GM18868 (cell line): Measurements from ENCODE around the gene ALG1.
A peak's percentile ranks its signal among the peaks of the same experiment; 100 is the strongest.

Source experiments
- ATAC-seq: cut with Tn5 transposase; IDR thresholded peaks from one replicate; pipeline ENCODE4 v1.9.1; 2021; ENCODE audit warnings: mild to moderate bottlenecking, moderate library complexity; ENCODE audit not compliant: unreplicated experiment

Gene ALG1, protein sequence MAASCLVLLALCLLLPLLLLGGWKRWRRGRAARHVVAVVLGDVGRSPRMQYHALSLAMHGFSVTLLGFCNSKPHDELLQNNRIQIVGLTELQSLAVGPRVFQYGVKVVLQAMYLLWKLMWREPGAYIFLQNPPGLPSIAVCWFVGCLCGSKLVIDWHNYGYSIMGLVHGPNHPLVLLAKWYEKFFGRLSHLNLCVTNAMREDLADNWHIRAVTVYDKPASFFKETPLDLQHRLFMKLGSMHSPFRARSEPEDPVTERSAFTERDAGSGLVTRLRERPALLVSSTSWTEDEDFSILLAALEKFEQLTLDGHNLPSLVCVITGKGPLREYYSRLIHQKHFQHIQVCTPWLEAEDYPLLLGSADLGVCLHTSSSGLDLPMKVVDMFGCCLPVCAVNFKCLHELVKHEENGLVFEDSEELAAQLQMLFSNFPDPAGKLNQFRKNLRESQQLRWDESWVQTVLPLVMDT

DNA sequence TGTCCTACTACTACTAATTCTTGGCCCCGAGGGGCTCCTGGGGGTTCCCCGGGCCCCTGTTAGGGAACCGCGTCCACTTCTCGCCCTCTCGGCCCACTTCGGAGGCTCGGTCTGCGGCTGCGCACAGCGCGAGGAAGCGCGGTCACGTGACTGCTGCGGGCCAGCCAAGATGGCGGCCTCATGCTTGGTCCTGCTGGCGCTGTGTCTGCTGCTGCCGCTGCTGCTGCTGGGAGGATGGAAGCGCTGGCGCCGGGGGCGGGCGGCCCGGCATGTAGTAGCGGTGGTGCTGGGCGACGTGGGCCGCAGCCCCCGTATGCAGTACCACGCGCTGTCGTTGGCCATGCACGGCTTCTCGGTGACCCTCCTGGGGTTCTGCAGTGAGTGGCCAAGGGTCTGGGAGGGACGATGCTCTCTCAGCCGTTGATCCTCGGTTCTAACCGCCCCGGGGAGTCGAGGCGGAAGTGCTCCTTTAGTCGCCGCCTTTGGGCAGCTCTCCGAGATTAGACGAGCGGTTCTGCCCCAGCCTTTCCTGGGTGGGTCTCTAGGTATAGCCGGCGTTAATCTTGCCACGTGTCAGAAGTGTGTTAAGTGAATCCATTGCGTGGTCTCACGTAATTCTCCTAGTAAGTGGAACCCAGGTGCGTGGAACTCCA lies at the start of gene ALG1:
TSS of gene ALG1 (plus strand) at position 163 of the 653 bp plus-strand sequence. CDS start at position 170, 7 bp downstream.
- ATAC-seq: peak; percentile 86

DNA sequence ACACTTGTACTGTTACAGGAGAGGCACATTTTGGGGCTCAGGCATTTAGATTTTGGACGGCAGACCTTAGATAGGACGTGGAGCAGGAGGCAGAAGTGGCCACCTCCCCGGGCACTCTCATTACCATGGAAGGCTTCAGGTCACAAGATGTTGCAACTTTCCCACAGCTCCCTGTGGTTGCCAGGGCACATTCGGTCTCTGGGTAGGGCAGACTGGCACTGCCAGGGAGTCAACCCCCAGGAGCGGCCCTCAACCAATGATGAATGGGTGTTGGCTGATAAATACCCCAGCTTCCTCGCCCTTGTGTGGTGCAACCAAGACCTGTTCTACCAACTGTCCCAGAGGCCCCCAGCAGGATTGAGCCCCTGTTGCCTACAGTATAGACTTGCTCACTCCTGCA lies 49.1 kb upstream of the ALG1 start:
- ATAC-seq: no peak

DNA sequence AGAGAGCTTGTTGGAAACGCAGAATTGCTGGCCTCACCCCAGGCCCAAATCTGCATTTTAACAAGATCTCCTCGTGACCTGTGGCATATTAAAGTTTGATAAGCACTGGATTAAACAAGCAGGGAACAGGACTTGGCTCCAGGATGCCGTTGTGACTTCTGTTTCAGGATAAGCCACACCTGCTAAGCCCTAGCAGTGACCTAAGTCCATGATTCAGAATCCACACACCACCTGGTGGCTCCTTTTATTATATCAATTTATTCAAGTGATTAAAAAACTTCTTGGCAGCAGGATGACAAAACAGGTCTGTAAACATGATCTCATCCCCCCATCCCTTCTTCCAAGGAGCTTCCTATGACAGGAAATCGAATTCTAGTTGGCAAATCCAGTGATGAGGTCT lies 47.0 kb upstream of the ALG1 start:
- ATAC-seq: no peak

DNA sequence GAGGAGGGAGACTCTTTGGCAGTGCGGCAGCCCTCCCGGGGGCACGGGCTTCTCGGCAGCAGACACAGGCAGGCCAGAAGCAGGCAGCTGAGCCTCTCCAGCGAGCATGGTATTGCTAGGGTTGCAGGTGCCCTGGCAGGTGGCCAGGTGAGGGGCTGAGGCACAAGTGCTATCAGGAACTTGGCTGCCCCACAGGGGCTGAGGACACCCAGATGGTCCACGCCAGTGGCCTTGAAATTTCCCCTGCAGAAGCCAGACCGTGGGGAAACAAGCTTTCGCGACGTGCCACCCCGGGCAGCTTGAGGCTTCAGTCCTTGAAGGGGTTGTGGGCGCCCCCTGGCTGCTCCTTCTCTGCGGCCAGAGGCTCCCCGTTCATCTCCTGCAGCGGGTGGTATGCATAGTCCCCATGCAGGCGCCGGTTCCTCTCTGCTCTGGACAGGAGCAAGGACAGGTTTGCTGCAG lies 46.4 kb upstream of the ALG1 start:
- ATAC-seq: no peak

GRCh38 chr16:5026664-5027063 lies 45.0 kb upstream of the ALG1 start:
- no peak for ATAC-seq

- ATAC-seq: no peak
Measured at GRCh38 chr16:5027086-5027485, 44.6 kb upstream of the ALG1 start.

- no peak for ATAC-seq
Measured at GRCh38 chr16:5027575-5028235, 43.9 kb upstream of the ALG1 start.

DNA sequence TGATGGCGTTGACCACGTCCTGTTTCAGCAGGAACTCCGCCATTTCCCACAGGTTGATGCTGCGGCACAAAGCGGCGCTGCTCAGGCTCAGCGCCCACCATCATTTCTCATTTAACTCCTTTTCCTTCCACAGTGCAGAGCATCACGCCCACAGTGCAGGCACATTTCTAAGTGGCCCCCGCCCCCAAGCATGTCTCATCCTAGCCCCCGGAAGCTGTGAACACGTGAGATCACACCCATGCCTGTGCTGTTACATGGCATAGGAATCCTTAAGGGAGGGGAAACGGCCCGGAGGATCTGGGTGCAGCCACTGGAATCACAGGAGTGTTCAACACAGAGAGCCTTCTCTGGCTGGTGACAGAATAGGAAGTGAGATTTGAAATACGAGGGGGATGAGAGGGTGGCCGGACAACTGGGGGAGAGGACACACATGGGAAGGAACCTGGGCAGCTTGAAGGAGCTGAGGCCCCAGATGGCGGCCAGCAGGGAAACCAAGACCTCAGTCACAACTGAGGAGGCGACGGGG lies 42.6 kb upstream of the ALG1 start:
- ATAC-seq: no peak

- ATAC-seq: no peak
Measured at GRCh38 chr16:5030251-5030870, 41.3 kb upstream of the ALG1 start.

DNA sequence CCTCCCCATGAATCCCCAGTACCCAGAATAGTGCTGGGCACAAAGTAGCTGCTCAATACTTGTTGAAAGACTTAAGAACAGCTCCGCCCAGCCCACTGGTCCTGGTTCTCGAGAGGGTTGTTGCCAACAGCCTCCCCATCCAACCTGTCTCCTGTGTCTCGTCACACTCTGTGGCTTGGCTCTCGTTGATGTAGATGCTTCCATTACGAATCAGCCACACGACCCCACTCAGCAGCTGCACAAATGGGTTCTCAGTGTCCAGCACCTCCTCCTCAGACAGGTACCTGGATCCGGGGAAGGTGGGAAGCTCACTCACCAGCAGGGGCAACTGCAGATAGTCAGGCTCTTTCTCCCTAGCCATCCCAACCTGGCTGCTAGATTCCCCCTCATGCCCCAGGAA lies 40.0 kb upstream of the ALG1 start:
- ATAC-seq: no peak

DNA sequence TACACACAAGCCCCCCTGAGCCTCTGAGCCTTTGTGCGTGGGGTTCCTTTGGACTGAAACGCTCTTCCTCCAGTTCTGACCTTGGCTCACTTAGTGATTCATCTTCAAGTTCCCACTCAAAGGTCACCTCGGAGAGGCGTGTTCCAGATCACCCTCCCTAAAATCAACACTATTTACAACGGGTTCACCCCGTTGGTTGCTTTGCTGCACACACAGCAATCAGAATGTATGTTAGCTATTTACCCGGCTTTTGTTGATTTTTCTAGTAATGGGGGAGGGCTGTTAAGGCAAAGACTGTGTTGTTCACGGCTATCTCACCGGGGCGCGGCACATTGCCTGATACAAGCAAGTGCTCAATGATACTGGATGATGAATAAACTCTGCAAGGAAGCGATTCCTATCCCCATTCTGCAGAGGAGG lies 38.9 kb upstream of the ALG1 start:
- no peak for ATAC-seq

- ATAC-seq: peak; percentile 95
Measured at GRCh38 chr16:5033256-5034166, 38.1 kb upstream of the ALG1 start, which contains the start of gene NAGPA. Gene NAGPA (minus strand): TSS chr16:5033935. CDS start chr16:5033914, 21 bp downstream.

DNA sequence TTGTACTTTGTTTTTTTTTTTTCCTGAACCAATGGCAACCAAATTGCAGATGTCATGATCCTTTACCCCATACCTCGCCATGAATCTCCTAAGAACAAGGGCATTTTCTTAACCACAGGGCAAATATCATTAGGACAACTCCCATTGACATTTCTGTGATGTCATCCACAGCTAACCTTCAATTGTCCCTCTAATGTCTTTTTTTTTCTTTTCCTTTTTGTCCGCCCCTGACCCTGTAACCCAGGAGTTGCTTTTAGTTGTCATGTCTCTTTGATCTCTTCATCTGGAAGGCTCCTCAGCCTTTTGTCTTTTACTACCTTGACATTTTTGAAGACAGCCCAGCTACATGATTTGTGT lies 37.5 kb upstream of the ALG1 start:
- ATAC-seq: no peak

DNA sequence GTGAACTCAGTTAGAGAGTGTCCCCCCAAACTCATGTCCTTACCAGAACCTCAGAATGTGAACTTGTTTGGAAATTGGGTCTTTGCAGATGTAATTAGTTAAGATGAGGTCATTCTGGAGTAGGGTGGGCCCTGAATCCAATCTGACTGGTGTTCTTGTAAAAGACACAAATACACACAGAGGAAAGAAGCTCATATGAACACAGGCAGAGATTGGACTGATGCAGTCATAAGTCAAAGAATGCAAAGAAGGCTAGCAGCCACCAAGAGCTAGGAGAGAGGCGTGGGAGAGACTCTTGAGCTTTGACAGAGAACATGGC lies 35.8 kb upstream of the ALG1 start:
- no peak for ATAC-seq

GRCh38 chr16:5036228-5037156 lies 35.2 kb upstream of the ALG1 start:
- no peak for ATAC-seq

DNA sequence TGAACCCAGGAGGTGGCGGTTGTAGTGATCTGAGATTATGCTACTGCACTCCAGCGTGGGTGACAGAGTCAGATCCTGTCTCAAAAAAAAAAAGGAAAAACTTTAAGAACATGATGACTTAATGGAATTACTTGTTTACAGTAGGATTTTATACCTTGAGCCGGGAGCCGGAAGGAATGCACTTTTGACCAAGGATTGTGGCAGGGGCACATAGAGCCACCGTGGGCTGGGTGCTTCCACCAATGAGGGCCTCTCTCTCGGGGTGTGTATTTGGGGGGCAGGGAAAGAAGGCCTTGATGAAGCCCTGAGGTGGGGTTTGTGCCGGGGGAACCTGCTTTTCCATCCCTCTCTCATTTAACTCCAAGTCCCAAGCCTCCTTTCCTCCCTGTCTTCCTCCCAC lies 31.2 kb upstream of the ALG1 start:
- no peak for ATAC-seq

- peak; percentile 58 for ATAC-seq
Measured at GRCh38 chr16:5041600-5042133, 30.0 kb upstream of the ALG1 start.

- ATAC-seq: no peak
Measured at GRCh38 chr16:5042574-5043171, 29.0 kb upstream of the ALG1 start.
